GM12878 (cell line): ENCODE results near the gene GUCY1A1. TPM values are rescaled to one million over a fixed set of nuclear protein-coding genes. Genes with fewer than 3 reads are reported as not detected.

Experiments used
- ATAC-seq: fragments of 200-7000 bp; cut with Tn5 transposase; 3 replicates; pipeline ENCODE4 v1.9.1; 2020; ENCODE audit warnings: mild to moderate bottlenecking, moderate library complexity
- BruUV-seq: library from RNA; stranded (reverse); fragments of 400-500 nt; replicated peaks from 2 replicates; lab custom pipeline; 2021; lab: Mats Ljungman, UMichigan
- CTCF ChIA-PET: fragments of 300-600 bp; sonication (Branson Sonifier 250); formaldehyde crosslinking; extraction: SDS; loops from one replicate; lab custom pipeline; 2021; ENCODE audit warnings: inconsistent platforms; lab: Yijun Ruan, JAX
- POLR2A ChIA-PET: fragments of 350-600 bp; formaldehyde crosslinking; extraction: SDS; loops from one replicate; lab custom pipeline; 2021; ENCODE audit warnings: inconsistent platforms; lab: Charles Lee
- RAD21 ChIA-PET: fragments of 300-600 bp; sonication (Branson Sonifier 250); formaldehyde crosslinking; loops from one replicate; lab custom pipeline; 2023; ENCODE audit warnings: antibody characterized with exemption; ENCODE audit not compliant: unreplicated experiment; lab: Charles Lee
- SMC1A ChIA-PET: fragments of 300-600 bp; sonication (Branson Sonifier 250); formaldehyde crosslinking; loops from one replicate; lab custom pipeline; 2023; ENCODE audit not compliant: unreplicated experiment, uncharacterized antibody; lab: Charles Lee
- DNase-seq: peaks from one replicate; pipeline ENCODE4 v3.0.0-alpha.2; 2011; ENCODE audit warnings: low read depth, low spot score
- FAIRE-seq: peaks from 3 replicates; lab custom pipeline; 2011; peaks lifted over from hg19 to GRCh38; lab: Jason Lieb, UNC
- H2AFZ ChIP-seq: 2 replicates; pipeline ENCODE4 v1.6.0; 2011; ENCODE audit warnings: low read depth, low read length, control low read depth; ENCODE audit not compliant: control insufficient read depth
- H3K27ac ChIP-seq: 2 replicates; pipeline ENCODE4 v1.5.1; 2011; ENCODE audit warnings: control low read depth; ENCODE audit not compliant: control insufficient read depth, insufficient read depth
- H3K27me3 ChIP-seq, 2 experiments: replicated peaks in 1 of 2; 2 replicates each; pipeline versions ENCODE4 v1.6.0 to v1.6.1; 2011; ENCODE audit warnings: low read length in 1 of 2; ENCODE audit not compliant: control insufficient read depth in 2 of 2, insufficient read depth in 2 of 2
- H3K36me3 ChIP-seq, 2 experiments: 2 replicates each; pipeline ENCODE4 v1.5.1; 2011; ENCODE audit warnings: low read length in 1 of 2; ENCODE audit not compliant: control insufficient read depth in 2 of 2, insufficient read depth in 2 of 2
- H3K4me1 ChIP-seq: 2 replicates; pipeline ENCODE4 v1.6.1; 2011; ENCODE audit warnings: mild to moderate bottlenecking, low read length, moderate library complexity, mixed read lengths; ENCODE audit not compliant: control insufficient read depth, insufficient read depth
- H3K4me2 ChIP-seq: 2 replicates; pipeline ENCODE4 v1.6.0; 2011; ENCODE audit warnings: control low read depth; ENCODE audit not compliant: control insufficient read depth, insufficient read depth
- H3K4me3 ChIP-seq: fragments of 200-600 bp; sonication (generic); 2 replicates; pipeline ENCODE4 v1.5.1; 2016
- H3K79me2 ChIP-seq: 2 replicates; pipeline ENCODE4 v1.6.0; 2011; ENCODE audit warnings: low read length; ENCODE audit not compliant: control insufficient read depth, insufficient read depth
- H3K9ac ChIP-seq: 2 replicates; pipeline ENCODE4 v1.8.0; 2011; ENCODE audit warnings: low read length, control low read depth, mixed read lengths; ENCODE audit not compliant: control insufficient read depth, insufficient read depth
- H3K9me3 ChIP-seq: replicated peaks from 3 replicates; pipeline ENCODE4 v1.5.1; 2011; ENCODE audit warnings: mild to moderate bottlenecking, low read length; ENCODE audit not compliant: control insufficient read depth, insufficient read depth
- H4K20me1 ChIP-seq: 2 replicates; pipeline ENCODE4 v1.6.0; 2011; ENCODE audit not compliant: control insufficient read depth, insufficient read depth
- ATF7 ChIP-seq: fragments of 450-650 bp; IDR thresholded peaks from 2 replicates; pipeline ENCODE4 v1.6.1; 2016; ENCODE audit warnings: low read depth, mild to moderate bottlenecking
- BACH1 ChIP-seq: fragments of 450-650 bp; IDR thresholded peaks from 2 replicates; pipeline ENCODE4 v1.6.1; 2017; ENCODE audit warnings: mild to moderate bottlenecking, borderline replicate concordance
- CEBPB ChIP-seq, 2 experiments: fragments of 150-350 bp in 1 of 2; IDR thresholded peaks; 2 replicates each; pipeline ENCODE4 v1.6.1; 2012 to 2014; ENCODE audit warnings: low read depth in 2 of 2, low read length in 2 of 2, borderline replicate concordance in 1 of 2, inconsistent platforms in 1 of 2
- CHD4 ChIP-seq: fragments of 200-600 bp; sonication (generic); IDR thresholded peaks from 2 replicates; pipeline ENCODE4 v1.6.1; 2016; ENCODE audit warnings: mild to moderate bottlenecking
- FOXK2 ChIP-seq: fragments of 450-650 bp; IDR thresholded peaks from 2 replicates; pipeline ENCODE4 v1.6.1; 2017; ENCODE audit warnings: mild to moderate bottlenecking, moderate library complexity
- HDAC6 ChIP-seq: fragments of 200-600 bp; sonication (generic); IDR thresholded peaks from one replicate; pipeline ENCODE4 v1.8.0; 2017; ENCODE audit warnings: antibody characterized with exemption; ENCODE audit not compliant: unreplicated experiment
- MEF2A ChIP-seq: IDR thresholded peaks from 2 replicates; pipeline ENCODE4 v1.6.1; 2011; ENCODE audit warnings: low read depth, mild to moderate bottlenecking, low read length, moderate library complexity; ENCODE audit not compliant: insufficient read depth
- MTA2 ChIP-seq: fragments of 450-650 bp; IDR thresholded peaks from 2 replicates; pipeline ENCODE4 v1.6.1; 2016; ENCODE audit warnings: low read depth, mild to moderate bottlenecking, moderate library complexity
- RAD21 ChIP-seq: IDR thresholded peaks from 2 replicates; pipeline ENCODE4 v1.6.1; 2011; ENCODE audit warnings: mild to moderate bottlenecking, low read depth, low read length, moderate library complexity; ENCODE audit not compliant: insufficient read depth
- RCOR1 ChIP-seq: conservative IDR thresholded peaks from 2 replicates; pipeline ENCODE4 v1.6.1; 2012; ENCODE audit warnings: low read depth, low read length, improper control_type of control experiment
- SMC3 ChIP-seq: IDR thresholded peaks from 2 replicates; pipeline ENCODE4 v1.6.1; 2011; ENCODE audit warnings: low read length, improper control_type of control experiment, borderline replicate concordance
- SPI1 ChIP-seq: IDR thresholded peaks from 2 replicates; pipeline ENCODE4 v1.6.1; 2011; ENCODE audit warnings: low read depth, mild to moderate bottlenecking, low read length, moderate library complexity, borderline replicate concordance; ENCODE audit not compliant: insufficient read depth
- SUPT20H ChIP-seq: IDR thresholded peaks from 2 replicates; pipeline ENCODE4 v1.6.1; 2011; ENCODE audit warnings: low read depth, mild to moderate bottlenecking, low read length, moderate library complexity, borderline replicate concordance; ENCODE audit not compliant: control insufficient read depth
- TARDBP ChIP-seq: IDR thresholded peaks from 2 replicates; pipeline ENCODE4 v1.6.1; 2016; ENCODE audit warnings: borderline replicate concordance
- ZBED1 ChIP-seq: IDR thresholded peaks from 2 replicates; pipeline ENCODE4 v1.6.1; 2016; ENCODE audit warnings: borderline replicate concordance
- ZZZ3 ChIP-seq: IDR thresholded peaks from 2 replicates; pipeline ENCODE4 v1.6.1; 2011; ENCODE audit warnings: low read depth; ENCODE audit not compliant: control insufficient read depth, insufficient read length
- WGBS: methylation state at CpG from one replicate; pipeline ENCODE4 v1.1.6; 2016; ENCODE audit warnings: low lambda C conversion rate; ENCODE audit not compliant: insufficient replicate concordance, insufficient coverage; ENCODE audit errors: missing lambda C conversion rate; 5-methylcytosine and 5-hydroxymethylcytosine counted together
- in situ Hi-C: fragments of 300-500 bp; cut with MboI; formaldehyde crosslinking; loops from 9 replicates; pipeline ENCODE4 v1.14.3; 2018; ENCODE audit warnings: mixed read lengths
- intact Hi-C: fragments of 100-400 bp; cut with micrococcal nuclease; formaldehyde crosslinking; loops from one replicate; pipeline ENCODE4 v1.14.2; 2022; ENCODE audit not compliant: unreplicated experiment
- polyA plus RNA-seq, 11 experiments: library from polyadenylated mRNA; depleted of rRNA in 4 of 11; unstranded in 6 of 11; stranded (reverse) in 5 of 11; fragments of >200 nt; fragmentation: Nextera tagmentation in 4 of 11; fragmentation: Illumina TruSeq in 1 of 11; extraction: Ambion mirVana in 4 of 11; extraction: Trizol in 1 of 11; gene quantifications; 1 replicate in 1 of 11; 2 replicates in 10 of 11; pipeline versions ENCODE4 v1.2.1 to v1.2.3, GENCODE V29; 2011 to 2016; ENCODE audit warnings: inconsistent platforms in 2 of 11, missing spikeins in 2 of 11, low read depth in 1 of 11
- total RNA-seq, 4 experiments: library from RNA; depleted of rRNA in 3 of 4; stranded (reverse); fragments of >200 nt in 3 of 4; fragmentation: Illumina TruSeq in 1 of 4; extraction: Trizol in 1 of 4; gene quantifications; 2 replicates each; pipeline versions ENCODE4 v1.2.1 to v1.2.3, GENCODE V29; 2013 to 2021
- TF ChIP-seq, protein P1 (sequence below): IDR thresholded peaks from 2 replicates; pipeline ENCODE4 v1.6.1; 2011; ENCODE audit warnings: low read depth, low read length, improper control_type of control experiment, borderline replicate concordance

The GUCY1A1 gene
- total and polyA plus RNA-seq, 10 of the 15 experiments (the other 5 are each of a cell fraction or from before 2014, with no cell fraction given) = 0.44 to 22.6 (median 0.55) TPM

DNA sequence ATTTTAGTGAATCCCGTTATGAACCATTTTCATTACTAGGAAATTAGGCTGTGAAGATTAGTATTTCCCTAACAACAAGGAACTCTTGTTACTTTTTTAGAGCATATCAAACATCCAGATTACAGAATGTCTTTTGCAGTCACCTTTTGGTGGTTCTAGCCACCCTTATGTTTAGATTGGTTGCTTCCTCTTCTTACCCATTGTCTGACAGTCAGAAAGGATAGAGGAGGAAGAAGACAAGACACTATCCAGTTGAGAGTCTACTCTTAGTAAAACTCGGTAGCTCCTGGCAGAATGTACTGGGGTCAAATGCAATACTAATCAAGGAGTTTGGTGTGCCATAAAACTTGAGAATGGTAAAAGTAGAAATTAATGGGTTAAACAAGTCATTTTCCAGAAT lies 1.6 kb upstream of the GUCY1A1 start:
- intact Hi-C loops (loop anchor here (5.0 kb wide), 2 partner anchors 92 to 287 kb away; partner anchors contain the start of genes CTSO and GUCY1B1), in situ Hi-C loops (no loop called here)
- H3K4me1 ChIP-seq = no peaks in the 10 kb centered on the region; the same call in 1 of the 2 replicates
- no peak overlapping the region for H3K4me2 ChIP-seq
- TF ChIP-seq MEF2A (no peak), TARDBP (no peak), RCOR1 (no peak), BACH1 (no peak), FOXK2 (no peak), SMC3 (no peak), CEBPB (IDR thresholded peaks at IDR 0.05; ENCODE audit: borderline replicate concordance in 1 of 2, low read depth in 2 of 2, low read length in 2 of 2) (no peak), HDAC6 (no peak), ZBED1 (no peak), CHD4 (no peak), ATF7 (no peak), MTA2 (no peak), ZZZ3 (no peak), SPI1 (no peak), RAD21 (no peak), SUPT20H (no peak)
- TF ChIP-seq, protein P1, sequence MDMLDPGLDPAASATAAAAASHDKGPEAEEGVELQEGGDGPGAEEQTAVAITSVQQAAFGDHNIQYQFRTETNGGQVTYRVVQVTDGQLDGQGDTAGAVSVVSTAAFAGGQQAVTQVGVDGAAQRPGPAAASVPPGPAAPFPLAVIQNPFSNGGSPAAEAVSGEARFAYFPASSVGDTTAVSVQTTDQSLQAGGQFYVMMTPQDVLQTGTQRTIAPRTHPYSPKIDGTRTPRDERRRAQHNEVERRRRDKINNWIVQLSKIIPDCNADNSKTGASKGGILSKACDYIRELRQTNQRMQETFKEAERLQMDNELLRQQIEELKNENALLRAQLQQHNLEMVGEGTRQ = no peak
- H3K36me3 ChIP-seq = no peaks in the 10 kb centered on the region
- 37% methylated on average over 2 of the region's 2 CpGs for WGBS
- H2AFZ ChIP-seq = no peak overlapping the region
- BruUV-seq = no TSS peak
- DNase-seq (no peak), ATAC-seq (no peak), FAIRE-seq (no peak)
- ChIA-PET POLR2A (interaction anchor here (1.3 kb wide), 1 partner anchor 22 kb away, joined by 4 read pairs; no protein-coding TSS in a partner anchor), CTCF (interaction anchor here (0.6 to 1.2 kb wide), 2 partner anchors 108 to 288 kb away, joined by 3 to 4 read pairs; no protein-coding TSS in a partner anchor), SMC1A (interaction anchor here (0.6 to 1.6 kb wide), 5 partner anchors 17 to 151 kb away, joined by 3 to 4 read pairs (median 3); partner anchors contain the start of gene GUCY1B1), RAD21 (interaction anchor here (0.9 to 1.2 kb wide), 3 partner anchors 11 to 37 kb away, joined by 3 read pairs; no protein-coding TSS in a partner anchor)
- no peaks in the 10 kb centered on the region for H3K79me2 ChIP-seq
- no peaks in the 10 kb centered on the region for H3K9me3 ChIP-seq
- H3K4me3 ChIP-seq = no peak overlapping the region
- H3K9ac ChIP-seq = no peak overlapping the region
- H3K27ac ChIP-seq = no peak overlapping the region
- no peaks in the 10 kb centered on the region for H4K20me1 ChIP-seq
- peaks cover 4 to 20% of the 10 kb centered on the region in 2 experiments; a peak in 3 of 4 replicates for H3K27me3 ChIP-seq
